ENCODE measurements around the gene ACSS3.

The ACSS3 gene

GRCh38 chr12:81166790-81167189 lies 88.9 kb downstream of the ACSS3 start:
- H3K36me3 ChIP-seq (ENCODE audit: control insufficient read depth in 1 of 2, insufficient read depth in 2 of 2, low read length in 2 of 2) = no peaks in the 10 kb centered on the region
- no CpG with 5 or more reads among the region's 2 CpGs for WGBS (ENCODE audit: extremely low coverage, insufficient coverage, insufficient read length)

GRCh38 chr12:81167694-81168093 lies 89.8 kb downstream of the ACSS3 start:
- no peaks in the 10 kb centered on the region for H3K79me2 ChIP-seq (ENCODE audit: control insufficient read depth, insufficient read depth, low read length, poor library complexity)
- no peak overlapping the region for H2AK5ac ChIP-seq (ENCODE audit: low read length)
- no peak overlapping the region for H3K4ac ChIP-seq (ENCODE audit: low read depth, low read length)
- H3K18ac ChIP-seq (ENCODE audit: low read length) = no peak overlapping the region
- H3K79me1 ChIP-seq (ENCODE audit: low read length) = peaks cover 2% of the 10 kb centered on the region
- H3K4me1 ChIP-seq (ENCODE audit: control insufficient read depth in 1 of 2, insufficient read depth in 2 of 2, low read length in 2 of 2) = peaks cover 3% of the 10 kb centered on the region in 2 experiments
- no peak overlapping the region for H4K91ac ChIP-seq (ENCODE audit: low read depth, low read length)
- no CpG with 5 or more reads among the region's 1 CpG for WGBS (ENCODE audit: extremely low coverage, insufficient coverage, insufficient read length)
- H4K8ac ChIP-seq (ENCODE audit: low read depth, low read length) = peak overlapping the region; percentile 60
- H3K14ac ChIP-seq (ENCODE audit: low read length) = no peak overlapping the region
- H3K9me3 ChIP-seq (ENCODE audit: insufficient read depth, low read depth, low read length) = no peaks in the 10 kb centered on the region
- no peak overlapping the region for H3K27ac ChIP-seq (ENCODE audit: low read depth, low read length)
- no peaks in the 10 kb centered on the region for H3K36me3 ChIP-seq (ENCODE audit: control insufficient read depth in 1 of 2, insufficient read depth in 2 of 2, low read length in 2 of 2)
- H2BK5ac ChIP-seq (ENCODE audit: low read depth, low read length, poor library complexity) = peak overlapping the region; percentile 56
- H2BK120ac ChIP-seq (ENCODE audit: insufficient read depth, low read length, poor library complexity) = no peak overlapping the region
- no peak overlapping the region for H4K12ac ChIP-seq (ENCODE audit: low read depth, low read length)
- no peak overlapping the region for H3K23ac ChIP-seq (ENCODE audit: low read length)
- H2AFZ ChIP-seq (ENCODE audit: insufficient read depth, low read length, poor library complexity) = no peak overlapping the region
- DNase-seq = no peak
- H3K9ac ChIP-seq (ENCODE audit: low read length) = no peak overlapping the region
- H3K4me3 ChIP-seq (ENCODE audit: low read depth, low read length) = no peak overlapping the region
- H2BK12ac ChIP-seq (ENCODE audit: low read length) = no peak overlapping the region
- no peak overlapping the region for H3K4me2 ChIP-seq (ENCODE audit: low read length)
- H3K27me3 ChIP-seq (ENCODE audit: insufficient read depth, low read length) = no peaks in the 10 kb centered on the region

More at GRCh38 chr12:81166790-81167189, 88.9 kb downstream of the ACSS3 start:
- Histone ChIP-seq H4K91ac (ENCODE audit: low read depth, low read length) (no peak overlapping the region), H3K79me2 (ENCODE audit: control insufficient read depth, insufficient read depth, low read length, poor library complexity) (no peaks in the 10 kb centered on the region), H4K8ac (ENCODE audit: low read depth, low read length) (no peak overlapping the region), H3K4ac (ENCODE audit: low read depth, low read length) (no peak overlapping the region), H2BK120ac (ENCODE audit: insufficient read depth, low read length, poor library complexity) (no peak overlapping the region), H3K23ac (ENCODE audit: low read length) (no peak overlapping the region), H2BK12ac (ENCODE audit: low read length) (no peak overlapping the region), H3K27ac (ENCODE audit: low read depth, low read length) (no peak overlapping the region), H3K14ac (ENCODE audit: low read length) (no peak overlapping the region), H3K9me3 (ENCODE audit: insufficient read depth, low read depth, low read length) (no peaks in the 10 kb centered on the region), H3K18ac (ENCODE audit: low read length) (no peak overlapping the region), H2AK5ac (ENCODE audit: low read length) (no peak overlapping the region), H3K4me2 (ENCODE audit: low read length) (no peak overlapping the region), H3K27me3 (ENCODE audit: insufficient read depth, low read length) (no peaks in the 10 kb centered on the region), H3K9ac (ENCODE audit: low read length) (no peak overlapping the region), H3K79me1 (ENCODE audit: low read length) (peaks cover 2% of the 10 kb centered on the region), H2AFZ (ENCODE audit: insufficient read depth, low read length, poor library complexity) (no peak overlapping the region), H2BK5ac (ENCODE audit: low read depth, low read length, poor library complexity) (no peak overlapping the region), H3K4me1 (ENCODE audit: control insufficient read depth in 1 of 2, insufficient read depth in 2 of 2, low read length in 2 of 2) (peaks cover 3% of the 10 kb centered on the region in 2 experiments), H4K12ac (ENCODE audit: low read depth, low read length) (no peak overlapping the region), H3K4me3 (ENCODE audit: low read depth, low read length) (no peak overlapping the region)
- no peak for DNase-seq

- no CpG with 5 or more reads among the region's 3 CpGs for WGBS (ENCODE audit: extremely low coverage, insufficient coverage, insufficient read length)
- H3K9ac ChIP-seq (ENCODE audit: low read length) = no peak overlapping the region
- peaks cover 2% of the 10 kb centered on the region for H3K79me1 ChIP-seq (ENCODE audit: low read length)
- no peak overlapping the region for H3K4me2 ChIP-seq (ENCODE audit: low read length)
- no peak overlapping the region for H2BK5ac ChIP-seq (ENCODE audit: low read depth, low read length, poor library complexity)
- H3K4me1 ChIP-seq (ENCODE audit: control insufficient read depth in 1 of 2, insufficient read depth in 2 of 2, low read length in 2 of 2) = peaks cover 3% of the 10 kb centered on the region in 2 experiments
- no peaks in the 10 kb centered on the region for H3K9me3 ChIP-seq (ENCODE audit: insufficient read depth, low read depth, low read length)
- H2BK120ac ChIP-seq (ENCODE audit: insufficient read depth, low read length, poor library complexity) = no peak overlapping the region
- H3K4me3 ChIP-seq (ENCODE audit: low read depth, low read length) = no peak overlapping the region
- no peak overlapping the region for H4K91ac ChIP-seq (ENCODE audit: low read depth, low read length)
- H3K14ac ChIP-seq (ENCODE audit: low read length) = no peak overlapping the region
- H3K27ac ChIP-seq (ENCODE audit: low read depth, low read length) = no peak overlapping the region
- H2AK5ac ChIP-seq (ENCODE audit: low read length) = no peak overlapping the region
- no peak overlapping the region for H3K18ac ChIP-seq (ENCODE audit: low read length)
- no peak overlapping the region for H3K4ac ChIP-seq (ENCODE audit: low read depth, low read length)
- H2AFZ ChIP-seq (ENCODE audit: insufficient read depth, low read length, poor library complexity) = no peak overlapping the region
- H3K27me3 ChIP-seq (ENCODE audit: insufficient read depth, low read length) = no peaks in the 10 kb centered on the region
- no peaks in the 10 kb centered on the region for H3K36me3 ChIP-seq (ENCODE audit: control insufficient read depth in 1 of 2, insufficient read depth in 2 of 2, low read length in 2 of 2)
- no peak overlapping the region for H2BK12ac ChIP-seq (ENCODE audit: low read length)
- H4K8ac ChIP-seq (ENCODE audit: low read depth, low read length) = no peak overlapping the region
- no peak overlapping the region for H4K12ac ChIP-seq (ENCODE audit: low read depth, low read length)
- no peak for DNase-seq
- no peak overlapping the region for H3K23ac ChIP-seq (ENCODE audit: low read length)
- no peaks in the 10 kb centered on the region for H3K79me2 ChIP-seq (ENCODE audit: control insufficient read depth, insufficient read depth, low read length, poor library complexity)
These were observed 90.6 kb downstream of the ACSS3 start for GRCh38 chr12:81168445-81168844.

GRCh38 chr12:81170072-81170471 lies 92.2 kb downstream of the ACSS3 start:
- Histone ChIP-seq H3K79me2 (ENCODE audit: control insufficient read depth, insufficient read depth, low read length, poor library complexity) (no peaks in the 10 kb centered on the region), H3K4me2 (ENCODE audit: low read length) (no peak overlapping the region), H2AK5ac (ENCODE audit: low read length) (no peak overlapping the region), H4K8ac (ENCODE audit: low read depth, low read length) (no peak overlapping the region), H3K27ac (ENCODE audit: low read depth, low read length) (no peak overlapping the region), H2BK120ac (ENCODE audit: insufficient read depth, low read length, poor library complexity) (no peak overlapping the region), H2BK5ac (ENCODE audit: low read depth, low read length, poor library complexity) (no peak overlapping the region), H2AFZ (ENCODE audit: insufficient read depth, low read length, poor library complexity) (no peak overlapping the region), H4K91ac (ENCODE audit: low read depth, low read length) (no peak overlapping the region), H3K18ac (ENCODE audit: low read length) (no peak overlapping the region), H3K36me3 (ENCODE audit: control insufficient read depth in 1 of 2, insufficient read depth in 2 of 2, low read length in 2 of 2) (no peaks in the 10 kb centered on the region), H3K9me3 (ENCODE audit: insufficient read depth, low read depth, low read length) (no peaks in the 10 kb centered on the region), H3K9ac (ENCODE audit: low read length) (no peak overlapping the region), H2BK12ac (ENCODE audit: low read length) (no peak overlapping the region), H3K4ac (ENCODE audit: low read depth, low read length) (no peak overlapping the region), H3K4me1 (ENCODE audit: control insufficient read depth in 1 of 2, insufficient read depth in 2 of 2, low read length in 2 of 2) (peaks cover 3% of the 10 kb centered on the region in 2 experiments), H3K23ac (ENCODE audit: low read length) (no peak overlapping the region), H3K79me1 (ENCODE audit: low read length) (peaks cover 2% of the 10 kb centered on the region), H3K27me3 (ENCODE audit: insufficient read depth, low read length) (no peaks in the 10 kb centered on the region), H3K14ac (ENCODE audit: low read length) (no peak overlapping the region), H4K12ac (ENCODE audit: low read depth, low read length) (no peak overlapping the region), H3K4me3 (ENCODE audit: low read depth, low read length) (no peak overlapping the region)
- peak in 1 of 2 donors; percentile 3 for DNase-seq
